AG04449 (cell line): ENCODE results near the gene CFAP97D1.
A peak's percentile ranks its signal among the peaks of the same experiment; 100 is the strongest.

ENCODE experiments used
- CTCF ChIA-PET: fragments of 350-600 bp; formaldehyde crosslinking; extraction: SDS; loops from one replicate; lab custom pipeline; 2021; ENCODE audit warnings: antibody characterized with exemption; lab: Yijun Ruan, JAX
- POLR2A ChIA-PET: fragments of 400-600, 350-600 bp; formaldehyde crosslinking; extraction: SDS; loops from one replicate; lab custom pipeline; 2020; ENCODE audit warnings: antibody characterized with exemption, inconsistent platforms; lab: Yijun Ruan, JAX
- DNase-seq: peaks from one replicate; pipeline ENCODE4 v3.0.0-alpha.2; 2010; ENCODE audit warnings: low read depth, low spot score
- H3K4me3 ChIP-seq: 2 replicates; pipeline ENCODE4 v1.5.1; 2011; ENCODE audit warnings: low read depth, mild to moderate bottlenecking, control low read depth, low read length
- TF ChIP-seq, protein P1 (sequence below): IDR thresholded peaks from one replicate; pipeline ENCODE4 v1.5.1; 2011; ENCODE audit warnings: mild to moderate bottlenecking, moderate library complexity, low read length, control low read depth, inconsistent platforms; ENCODE audit not compliant: insufficient read depth; ENCODE audit errors: missing control alignments

CFAP97D1 gene

DNA sequence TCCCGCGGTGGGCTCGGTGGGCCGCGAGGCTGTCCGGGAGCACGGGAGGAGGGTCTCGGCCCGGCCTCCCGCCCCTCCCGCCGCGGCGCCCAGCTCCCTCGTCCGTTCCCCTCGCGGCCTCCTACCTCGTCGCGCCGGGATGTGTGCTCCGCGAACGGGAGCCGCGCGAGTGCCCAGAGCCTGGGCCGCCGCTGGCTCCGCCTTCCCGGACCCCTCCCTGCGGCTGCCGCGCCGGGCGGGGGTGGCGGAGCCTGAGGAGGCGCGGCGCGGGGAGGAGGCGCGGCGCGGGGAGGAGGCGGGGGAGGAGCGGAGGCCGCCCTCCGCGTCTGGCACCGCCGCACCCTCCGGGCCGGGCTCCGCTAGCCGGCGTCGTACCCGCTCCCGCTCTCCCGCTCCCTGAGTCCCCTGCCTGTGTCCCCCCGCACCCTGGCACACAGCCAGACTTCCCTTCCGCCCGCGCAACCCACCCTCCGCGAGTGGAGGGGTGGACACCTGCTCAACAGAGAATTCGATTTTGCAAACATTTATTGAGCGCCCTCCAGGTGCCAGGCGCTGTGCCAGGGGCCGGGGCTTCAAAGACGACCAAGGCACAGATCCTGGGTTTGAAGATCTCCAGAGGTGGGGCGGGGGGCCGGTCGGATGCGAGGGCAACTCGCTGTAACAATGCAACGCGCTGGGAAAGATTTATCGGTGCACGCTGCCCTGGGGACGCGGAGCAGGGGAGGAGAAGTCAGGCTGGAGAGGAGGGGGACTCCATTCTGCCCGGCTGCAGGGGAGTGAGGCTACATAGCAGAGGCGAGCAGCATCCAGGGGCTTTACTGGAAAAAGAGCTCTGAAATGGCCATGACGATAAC, 53.0 kb downstream of the CFAP97D1 start, which contains the start of gene MPP3:
TSS of gene MPP3 (minus strand) at position 171 of the 854 bp plus-strand sequence. CDS start 1,240 bp downstream, outside the sequence.
- ChIA-PET CTCF (interaction anchor here (1.0 to 2.8 kb wide), 6 partner anchors 8 to 73 kb away, joined by 4 to 22 read pairs (median 4); partner anchors contain the start of gene CD300LG), POLR2A (interaction anchor here (0.6 kb wide), 1 partner anchor 11 kb away, joined by 3 read pairs; no protein-coding TSS in a partner anchor)
- no peak for DNase-seq
- H3K4me3 ChIP-seq: peak within 1 kb of the TSS; percentile 71
- TF ChIP-seq, protein P1, sequence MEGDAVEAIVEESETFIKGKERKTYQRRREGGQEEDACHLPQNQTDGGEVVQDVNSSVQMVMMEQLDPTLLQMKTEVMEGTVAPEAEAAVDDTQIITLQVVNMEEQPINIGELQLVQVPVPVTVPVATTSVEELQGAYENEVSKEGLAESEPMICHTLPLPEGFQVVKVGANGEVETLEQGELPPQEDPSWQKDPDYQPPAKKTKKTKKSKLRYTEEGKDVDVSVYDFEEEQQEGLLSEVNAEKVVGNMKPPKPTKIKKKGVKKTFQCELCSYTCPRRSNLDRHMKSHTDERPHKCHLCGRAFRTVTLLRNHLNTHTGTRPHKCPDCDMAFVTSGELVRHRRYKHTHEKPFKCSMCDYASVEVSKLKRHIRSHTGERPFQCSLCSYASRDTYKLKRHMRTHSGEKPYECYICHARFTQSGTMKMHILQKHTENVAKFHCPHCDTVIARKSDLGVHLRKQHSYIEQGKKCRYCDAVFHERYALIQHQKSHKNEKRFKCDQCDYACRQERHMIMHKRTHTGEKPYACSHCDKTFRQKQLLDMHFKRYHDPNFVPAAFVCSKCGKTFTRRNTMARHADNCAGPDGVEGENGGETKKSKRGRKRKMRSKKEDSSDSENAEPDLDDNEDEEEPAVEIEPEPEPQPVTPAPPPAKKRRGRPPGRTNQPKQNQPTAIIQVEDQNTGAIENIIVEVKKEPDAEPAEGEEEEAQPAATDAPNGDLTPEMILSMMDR: no peak

DNA sequence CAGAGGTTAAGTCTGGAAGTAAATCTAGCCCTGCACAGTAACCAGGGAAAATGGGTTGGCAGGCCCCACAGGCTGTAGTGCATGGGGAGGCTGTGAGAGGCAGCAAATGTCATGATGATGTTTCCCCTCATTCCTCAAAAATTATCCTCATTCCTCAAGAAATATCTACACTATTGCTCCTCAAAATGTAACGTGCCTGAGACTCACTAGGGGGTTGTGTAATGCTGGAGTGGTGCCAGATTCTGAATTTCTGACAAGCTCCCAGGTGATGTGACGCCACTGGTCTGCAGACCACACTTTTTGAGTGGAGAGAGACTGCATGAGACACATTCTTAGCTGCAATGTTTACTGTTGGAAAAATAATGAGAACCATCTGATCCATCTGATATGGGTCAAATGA, 53.9 kb downstream of the CFAP97D1 start:
- CTCF ChIA-PET: interaction anchor here (1.0 to 1.8 kb wide), 3 partner anchors 12 to 74 kb away, joined by 4 to 9 read pairs (median 5); no protein-coding TSS in a partner anchor
- no peak overlapping the region for H3K4me3 ChIP-seq
- POLR2A ChIA-PET: no interaction called here
- TF ChIP-seq, protein P1: no peak
- DNase-seq: peak; percentile 14
